GM21723 (cell line): Measurements from ENCODE around the gene CENPK.
"Not testable (repeated sequence)": the region's sequence is repeated elsewhere in the genome, so short reads cannot be mapped to it uniquely, and the experiment has no call there.

Experiments used
- ATAC-seq: cut with Tn5 transposase; IDR thresholded peaks from one replicate; pipeline ENCODE4 v1.9.1; 2021; ENCODE audit warnings: mild to moderate bottlenecking, moderate library complexity; ENCODE audit not compliant: unreplicated experiment

The CENPK gene

DNA sequence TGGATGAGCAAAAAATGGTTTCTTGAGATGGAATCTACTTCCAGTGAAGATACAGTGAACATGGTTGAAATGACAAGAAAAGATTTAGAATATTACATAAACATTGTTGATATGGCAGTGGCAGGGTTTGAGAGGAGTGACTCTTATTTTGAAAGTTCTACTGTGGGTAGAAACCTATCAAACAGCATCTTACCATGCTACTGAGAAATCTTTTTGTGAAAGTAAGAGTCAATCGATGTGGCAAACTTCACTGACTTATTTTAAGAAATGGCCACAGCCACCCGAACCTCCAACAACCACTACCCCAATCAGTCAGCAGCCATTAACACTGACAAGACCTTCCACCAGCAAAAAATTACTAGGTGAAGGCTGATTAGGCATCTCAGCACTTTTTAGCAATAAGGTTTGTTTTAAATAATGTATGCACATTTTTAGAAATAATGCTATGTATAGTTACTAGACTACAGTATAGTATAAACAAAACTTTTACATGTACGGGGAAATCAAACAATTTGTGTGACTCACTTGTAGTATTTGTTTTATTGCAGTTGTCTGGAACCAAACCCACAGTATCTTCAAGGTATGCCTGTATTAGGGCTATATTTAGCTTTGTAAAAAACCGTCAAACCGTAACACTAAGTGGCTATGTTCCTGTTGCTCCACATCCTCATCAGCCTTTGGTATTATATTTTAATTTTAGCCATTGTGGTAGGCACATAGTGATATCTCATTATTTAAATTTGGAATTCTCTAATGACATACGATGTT lies 50.6 kb downstream of the CENPK start:
- no peak for ATAC-seq

GRCh38 chr5:65508978-65509377 lies 54.0 kb downstream of the CENPK start:
- no peak for ATAC-seq

DNA sequence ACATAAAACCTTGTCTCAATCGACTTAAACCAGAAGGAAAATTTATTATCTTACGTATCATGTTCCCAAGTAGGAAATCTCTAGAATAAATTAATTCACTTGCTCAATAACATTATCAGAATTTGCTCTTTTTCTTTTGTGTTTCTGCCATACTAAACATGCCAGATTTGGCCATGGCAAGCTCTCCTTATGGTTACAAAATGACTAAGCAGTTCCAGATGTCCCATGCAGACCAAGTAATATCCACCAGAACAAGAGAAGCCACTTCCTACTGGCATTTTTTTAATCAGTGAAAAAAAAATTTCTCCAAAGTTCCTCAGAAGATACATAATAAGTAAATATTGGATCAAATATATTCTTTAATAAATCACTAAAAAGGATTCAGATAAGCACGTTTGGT lies 56.0 kb downstream of the CENPK start:
- ATAC-seq = no peak

DNA sequence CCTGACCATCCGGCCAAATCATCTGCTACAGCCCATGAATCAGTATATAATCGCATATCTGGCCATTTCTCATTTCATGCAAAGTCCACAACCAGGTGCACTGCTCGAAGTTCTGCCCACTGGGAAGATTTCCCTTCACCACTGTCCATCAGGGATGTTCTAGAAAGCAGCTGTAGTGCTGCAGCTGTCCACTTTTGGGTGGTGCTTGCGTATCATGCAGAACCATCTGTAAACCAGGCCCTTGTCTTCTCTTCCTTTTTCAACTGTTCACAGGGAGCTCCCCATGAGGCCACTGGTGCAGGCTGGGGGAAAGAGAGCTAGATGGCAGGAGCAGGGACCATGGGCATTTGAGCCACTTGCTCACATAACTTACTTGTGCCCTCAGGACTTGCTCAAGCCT lies 73.8 kb downstream of the CENPK start:
- ATAC-seq = no peak

- not testable (repeated sequence) for ATAC-seq
Measured at GRCh38 chr5:65488038-65488687, 74.8 kb downstream of the CENPK start.

GRCh38 chr5:65486803-65487202 lies 76.2 kb downstream of the CENPK start:
- not testable (repeated sequence) for ATAC-seq

DNA sequence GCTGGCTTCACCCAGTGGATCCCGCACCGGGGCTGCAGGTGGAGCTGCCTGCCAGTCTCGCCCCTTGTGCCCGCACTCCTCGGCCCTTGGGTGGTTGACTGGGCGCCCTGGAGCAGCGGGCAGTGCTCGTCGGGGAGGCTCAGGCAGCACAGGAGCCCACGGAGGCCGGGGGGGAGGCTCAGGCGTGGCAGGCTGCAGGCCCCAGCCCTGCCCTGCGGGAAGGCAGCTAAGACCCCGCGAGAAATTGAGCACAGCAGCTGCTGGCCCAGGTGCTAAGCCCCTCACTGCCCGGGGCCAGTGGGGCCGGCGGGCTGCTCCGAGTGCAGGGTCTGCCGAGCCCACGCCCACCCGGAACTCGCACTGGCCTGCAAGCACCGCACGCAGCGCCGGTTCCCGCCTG lies 77.6 kb downstream of the CENPK start:
- ATAC-seq = no peak

GRCh38 chr5:65483546-65484346 lies 79.2 kb downstream of the CENPK start:
- ATAC-seq = peak; percentile 57

DNA sequence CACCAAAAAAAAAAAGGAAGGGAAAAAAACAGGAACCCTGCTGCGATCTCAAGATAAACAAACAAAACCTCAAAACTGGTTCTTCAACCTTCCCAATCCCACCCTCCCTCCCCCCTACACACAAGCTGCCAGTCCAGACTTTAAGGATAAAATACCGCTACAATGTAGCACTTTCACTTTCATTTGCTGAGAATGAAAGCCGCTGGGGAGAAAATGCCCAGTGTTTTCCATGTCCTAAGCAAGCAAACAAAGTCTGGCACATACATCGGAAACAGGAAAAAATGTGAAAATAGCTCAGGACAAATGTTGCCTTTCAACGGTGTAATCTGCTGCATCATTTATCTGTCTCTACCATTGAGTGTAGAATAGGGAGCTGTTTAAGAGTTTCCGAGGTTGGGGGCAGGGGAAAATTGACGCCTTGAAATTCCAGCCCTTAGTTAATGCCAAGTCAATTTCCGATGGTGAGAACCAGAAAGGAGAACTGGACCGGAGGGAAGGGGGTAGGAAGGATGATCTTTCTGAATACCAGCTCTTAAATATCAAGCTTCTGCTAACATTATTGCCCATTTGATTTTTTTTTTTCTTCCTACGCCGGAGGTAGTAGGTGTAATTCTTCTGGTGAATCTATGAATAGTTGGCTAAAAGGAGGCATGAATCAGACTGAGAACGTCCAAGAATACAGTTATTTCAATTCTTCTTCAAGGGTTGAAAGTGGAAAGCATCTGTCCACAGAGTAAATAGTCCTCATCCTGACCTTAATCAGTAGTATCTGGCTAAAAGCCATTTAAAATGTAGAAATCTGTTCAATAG lies 80.0 kb downstream of the CENPK start:
- ATAC-seq = no peak

- ATAC-seq = no peak
Measured at GRCh38 chr5:65482296-65482735, 80.7 kb downstream of the CENPK start.

- peak; percentile 80 for ATAC-seq
Measured at GRCh38 chr5:65481635-65482295, 81.2 kb downstream of the CENPK start, which contains the start of gene ADAMTS6. Gene ADAMTS6 (minus strand): TSS chr5:65481920. CDS start chr5:65473673, 8,247 bp downstream.

DNA sequence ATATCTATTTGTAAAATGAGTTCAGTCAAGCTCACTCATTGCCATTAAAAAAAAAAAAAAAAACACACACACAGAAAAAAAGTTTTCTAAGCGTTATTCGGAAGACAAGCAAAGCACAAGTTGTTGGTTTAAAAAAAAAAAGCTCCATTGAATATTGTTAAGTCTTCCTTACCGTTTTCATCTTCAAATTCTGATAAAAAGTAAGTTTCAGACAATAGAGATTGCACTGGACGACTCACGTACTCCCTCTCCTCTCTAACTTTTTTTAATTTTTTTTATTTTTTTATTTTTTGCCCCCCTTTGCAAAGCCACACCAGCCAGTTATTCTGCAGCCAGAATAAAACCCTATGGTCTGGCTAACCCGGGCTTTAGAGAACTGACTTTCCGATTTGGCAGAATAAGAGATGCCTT lies 81.8 kb downstream of the CENPK start:
- peak; percentile 24 for ATAC-seq

DNA sequence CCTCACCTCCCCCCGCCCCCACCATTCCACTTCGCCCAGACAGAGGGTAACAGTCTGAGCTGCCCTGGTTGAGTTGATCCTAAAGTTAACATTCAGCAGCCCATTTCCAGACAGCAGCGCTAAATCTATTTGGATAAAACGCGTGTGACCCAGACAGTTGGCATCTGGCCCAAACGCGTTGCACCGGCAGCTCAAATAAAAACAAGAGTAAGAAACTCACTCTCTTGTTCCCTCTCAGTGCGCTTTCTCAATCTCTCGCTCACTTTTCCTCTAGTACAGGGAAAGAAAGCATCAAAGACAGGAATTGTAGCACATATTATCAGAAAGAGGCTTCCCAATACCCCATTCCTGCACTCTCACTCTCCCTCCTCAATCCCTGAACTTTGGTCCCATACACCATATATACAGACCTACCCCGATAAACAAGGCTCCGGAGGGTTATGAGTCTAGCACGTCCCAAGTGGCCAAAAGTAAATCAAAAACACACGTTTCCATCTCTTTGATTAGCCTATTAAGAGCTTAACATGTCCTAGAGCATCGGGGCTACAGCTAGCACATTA lies 82.6 kb downstream of the CENPK start:
- ATAC-seq = peak; percentile 35

- ATAC-seq = no peak
Measured at GRCh38 chr5:65479527-65479926, 83.4 kb downstream of the CENPK start.

GRCh38 chr5:65478336-65478735 lies 84.6 kb downstream of the CENPK start:
- ATAC-seq = no peak

GRCh38 chr5:65475895-65476294 lies 87.1 kb downstream of the CENPK start:
- no peak for ATAC-seq

DNA sequence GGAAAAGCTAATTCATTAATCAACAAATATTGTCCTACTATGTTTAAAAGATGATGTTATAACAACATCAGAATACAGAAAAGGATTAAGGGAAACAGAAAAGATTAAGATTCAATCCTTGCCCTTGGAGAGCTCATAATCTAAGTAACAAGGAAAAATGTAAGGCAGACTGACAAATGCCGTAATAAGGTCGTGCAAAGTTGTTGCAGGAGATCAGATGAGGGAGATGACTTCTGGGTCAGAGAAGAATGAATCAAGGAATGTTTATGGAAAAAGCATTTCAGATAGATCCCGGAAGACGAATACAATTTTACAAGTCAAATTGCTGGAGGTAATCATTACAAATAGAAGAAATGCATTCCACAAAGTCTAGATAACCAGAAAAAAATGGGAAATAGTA lies 87.6 kb downstream of the CENPK start:
- no peak for ATAC-seq

GRCh38 chr5:65474130-65474711 lies 88.7 kb downstream of the CENPK start:
- no peak for ATAC-seq

GRCh38 chr5:65468633-65469032 lies 94.3 kb downstream of the CENPK start:
- no peak for ATAC-seq
